Stimulated activated naive CD4-positive, alpha-beta T cell treated with Interleukin-2 at 50 U/mL for 16 hours (primary cell): Measurements from ENCODE around the gene TLR2.

Source experiments
- DNase-seq: peaks from one replicate; lab custom pipeline; 2025; lab: John Stamatoyannopoulos, UW

The TLR2 gene

DNA sequence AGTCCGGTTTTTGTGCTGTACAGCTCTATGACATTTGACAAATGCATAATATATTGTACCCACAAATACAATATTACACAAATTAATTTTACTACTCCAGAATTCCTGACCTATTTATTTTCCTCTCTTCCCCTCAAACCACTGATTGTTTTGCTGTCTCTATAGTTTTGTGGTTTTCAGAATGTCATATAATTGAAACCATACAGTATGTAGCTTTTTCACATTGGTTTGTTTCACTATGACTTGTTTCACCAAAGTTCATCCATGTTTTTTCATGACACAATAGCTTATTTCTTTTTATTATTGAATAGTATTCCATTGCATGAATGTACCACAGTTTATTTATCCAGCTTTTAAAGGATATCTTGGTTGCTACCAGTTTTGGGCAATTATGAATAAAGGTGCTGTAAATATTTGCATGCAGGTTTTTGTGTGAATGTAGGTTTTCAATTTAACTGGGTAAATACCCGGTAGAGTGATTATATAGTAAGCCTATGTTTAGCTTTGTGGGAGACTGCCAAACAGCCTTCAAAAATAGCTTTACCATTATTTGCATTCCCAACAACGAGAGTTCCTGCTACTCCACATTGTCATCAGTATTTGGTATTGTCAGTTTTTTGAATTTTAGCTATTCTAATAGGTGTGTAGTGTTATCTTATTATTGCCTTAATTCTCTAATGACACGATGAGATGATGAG lies 49.8 kb downstream of the TLR2 start:
- DNase-seq, result no peak

DNA sequence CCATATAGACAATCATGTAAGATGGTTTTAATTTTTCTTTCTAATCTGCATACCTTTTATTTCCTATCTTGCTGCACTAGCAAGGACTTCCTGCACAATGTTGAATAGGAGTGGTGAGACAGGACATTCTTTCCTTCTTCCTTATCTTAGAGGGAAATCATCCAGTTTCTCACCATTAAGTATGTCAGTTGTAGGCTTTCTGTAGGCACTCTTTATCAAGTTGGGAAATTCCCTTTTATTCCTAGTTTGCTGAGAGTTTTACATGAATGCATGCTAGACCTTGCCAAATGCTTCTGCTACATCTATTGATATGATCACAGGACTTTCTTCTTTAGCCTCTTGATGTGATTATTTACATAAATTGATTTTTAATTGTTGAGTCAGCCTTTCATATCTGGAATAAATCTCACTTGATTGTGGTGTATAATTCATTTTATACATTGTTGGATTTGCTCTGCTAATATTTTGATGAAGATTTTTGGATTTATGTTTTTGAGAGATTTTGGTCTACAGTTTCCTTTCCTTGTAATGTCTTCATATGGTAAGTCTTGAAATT lies 51.9 kb downstream of the TLR2 start:
- DNase-seq, result no peak

GRCh38 chr4:153741541-153741940 lies 57.5 kb downstream of the TLR2 start:
- no peak for DNase-seq

DNA sequence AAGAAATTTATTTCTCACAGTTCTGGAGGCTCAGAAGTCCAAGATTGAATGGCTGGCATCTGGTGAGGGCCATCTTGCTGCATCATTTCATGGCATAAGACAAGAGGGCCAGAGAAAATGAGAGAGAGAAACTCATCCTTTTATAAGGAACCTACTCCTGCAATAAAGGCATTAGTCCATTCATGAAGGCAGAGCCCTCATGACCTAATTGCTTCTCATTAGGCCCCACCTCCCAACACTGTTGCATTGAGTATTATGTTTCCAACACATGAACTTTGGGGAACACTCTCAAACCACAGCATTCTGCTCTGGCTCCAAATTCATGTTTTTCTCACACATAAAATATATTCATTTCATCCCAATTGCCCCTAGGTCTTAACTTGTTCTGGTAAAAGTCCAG lies 61.6 kb downstream of the TLR2 start:
- DNase-seq, result no peak

- DNase-seq, result no peak
These were observed 63.4 kb downstream of the TLR2 start for GRCh38 chr4:153747406-153747955.

DNA sequence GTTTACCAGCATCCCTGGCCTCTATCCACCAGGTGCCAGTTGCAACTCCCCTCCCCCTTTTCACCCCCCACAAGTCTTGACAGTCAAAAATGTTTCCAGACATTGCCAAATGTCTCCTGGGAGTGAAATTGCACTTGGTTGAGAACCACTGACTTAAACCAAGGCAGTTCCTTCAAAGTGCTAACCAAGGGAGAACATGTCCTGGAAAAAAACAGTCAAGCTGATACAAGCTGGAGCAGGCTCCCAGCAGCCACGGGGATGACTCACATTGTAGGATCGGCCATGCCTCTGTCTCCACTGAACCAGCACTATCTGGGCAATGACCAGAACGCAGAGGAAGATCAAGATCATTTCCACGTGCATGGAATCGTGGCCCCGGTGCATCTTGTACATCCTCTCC lies 64.3 kb downstream of the TLR2 start:
- DNase-seq, result no peak

DNA sequence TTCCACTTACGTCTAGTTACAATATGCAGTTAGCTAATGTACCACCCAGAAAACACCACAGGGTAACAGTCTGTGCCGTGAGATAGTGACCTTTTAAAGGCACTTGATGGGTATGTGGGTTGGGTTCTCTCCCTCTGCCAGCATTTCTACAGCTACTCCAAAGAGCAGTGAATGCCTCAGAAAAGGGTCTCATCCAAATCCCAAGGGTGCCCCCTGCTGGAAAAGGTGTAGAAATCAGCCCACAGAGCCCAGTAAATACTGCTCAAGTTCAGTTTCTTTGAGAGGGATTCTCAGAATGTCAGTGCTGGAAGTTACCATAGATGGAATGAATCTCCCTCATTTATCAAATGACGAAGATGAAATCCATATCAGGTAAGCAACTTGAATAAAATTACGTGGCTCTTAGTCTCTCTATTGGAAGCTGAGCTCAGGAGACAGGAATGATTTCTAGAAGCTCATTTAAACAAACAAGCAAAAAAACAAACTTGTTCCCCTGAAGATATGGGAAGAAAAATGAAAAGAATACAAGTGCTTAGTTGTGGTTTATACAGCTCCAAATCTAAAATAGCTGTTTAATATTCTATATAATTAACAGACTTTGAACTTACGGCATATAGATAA lies 66.2 kb downstream of the TLR2 start:
- peak; percentile 30 for DNase-seq

GRCh38 chr4:153755186-153755585 lies 71.1 kb downstream of the TLR2 start:
- DNase-seq, result no peak
